Natural killer cell (primary cell): ENCODE data around the gene SH2D5. TPM values are rescaled to one million over a fixed set of nuclear protein-coding genes. Genes with fewer than 3 reads are reported as not detected.

Source experiments
- ATAC-seq, 3 donors: fragments of 150-1000 bp in 2 of 3; fragments of 200-7000 bp in 1 of 3; cut with Tn5 transposase; 1 replicate in 1 of 3; 2 replicates in 2 of 3; pipeline ENCODE4 v1.10.0; 2021; ENCODE audit warnings: mild to moderate bottlenecking in 2 of 3, moderate library complexity in 2 of 3
- DNase-seq, 2 donors: peaks; one replicate each; pipeline versions ENCODE4 v3.0.0 to v3.0.0-alpha.2; 2013 to 2021; ENCODE audit warnings: mixed read lengths in 1 of 2
- H3K27ac ChIP-seq: one replicate; pipeline ENCODE4 v1.5.1; 2013; ENCODE audit warnings: mild to moderate bottlenecking, low read length
- H3K27me3 ChIP-seq: one replicate; pipeline ENCODE4 v1.6.1; 2013; ENCODE audit warnings: low read length; ENCODE audit not compliant: control insufficient read depth, insufficient read depth
- H3K36me3 ChIP-seq: one replicate; pipeline ENCODE4 v1.6.1; 2013; ENCODE audit warnings: low read length; ENCODE audit not compliant: control insufficient read depth, insufficient read depth
- H3K4me1 ChIP-seq: one replicate; pipeline ENCODE4 v1.6.1; 2013; ENCODE audit warnings: low read length; ENCODE audit not compliant: control insufficient read depth, insufficient read depth
- H3K4me3 ChIP-seq: one replicate; pipeline ENCODE4 v1.5.1; 2013; ENCODE audit warnings: low read length
- H3K9me3 ChIP-seq: one replicate; pipeline ENCODE4 v1.6.1; 2013; ENCODE audit warnings: low read length; ENCODE audit not compliant: control insufficient read depth, insufficient read depth
- H3K27ac Mint-ChIP-seq, 2 donors: one replicate each; pipeline ENCODE4 v1.8.0; 2022; ENCODE audit warnings: mild to moderate bottlenecking in 2 of 2, mixed read lengths in 2 of 2, moderate library complexity in 1 of 2
- H3K27me3 Mint-ChIP-seq, 2 donors: one replicate each; pipeline ENCODE4 v1.8.0; 2022; ENCODE audit warnings: low read depth in 2 of 2, mixed read lengths in 2 of 2
- H3K36me3 Mint-ChIP-seq: one replicate; pipeline ENCODE4 v1.8.0; 2022; ENCODE audit warnings: mixed read lengths
- H3K4me1 Mint-ChIP-seq, 2 donors: one replicate each; pipeline ENCODE4 v1.8.0; 2022; ENCODE audit warnings: mixed read lengths in 2 of 2
- H3K4me3 Mint-ChIP-seq: one replicate; pipeline ENCODE4 v1.8.0; 2022; ENCODE audit warnings: mild to moderate bottlenecking, moderate library complexity, mixed read lengths
- H3K9me3 Mint-ChIP-seq, 2 donors: one replicate each; pipeline ENCODE4 v1.8.0; 2022; ENCODE audit warnings: mixed read lengths in 2 of 2
- CTCF ChIP-seq: fragments of 200-600 bp; IDR thresholded peaks from one replicate; pipeline ENCODE4 v1.8.0; 2022; ENCODE audit warnings: antibody characterized with exemption
- WGBS: methylation state at CpG from one replicate; pipeline ENCODE4 v1.1.7; 2013; ENCODE audit warnings: missing lambda C conversion rate; ENCODE audit not compliant: insufficient coverage; 5-methylcytosine and 5-hydroxymethylcytosine counted together
- intact Hi-C: fragments of 100-400 bp; cut with micrococcal nuclease; formaldehyde crosslinking; loops from one replicate; pipeline ENCODE4 v1.14.2; 2022
- total RNA-seq, 4 donors: library from RNA; stranded (reverse); fragments of 120-200 nt in 1 of 4; gene quantifications; one replicate each; pipeline versions ENCODE4 v1.2.3 to v1.2.4, GENCODE V29; 2013 to 2022

SH2D5 gene
- total RNA-seq, 3 donors from 2014 or later (not counting 1 experiment from before 2014, with no cell fraction given) = not detected

- no peak for DNase-seq
- Histone ChIP-seq H3K36me3 (no peaks in the 10 kb centered on the region), H3K4me3 (no peak overlapping the region), H3K27ac (no peak overlapping the region), H3K27me3 (no peaks in the 10 kb centered on the region), H3K9me3 (no peaks in the 10 kb centered on the region), H3K4me1 (peaks cover 12% of the 10 kb centered on the region)
- peaks cover 0 to 6% of the 10 kb centered on the region in 2 donors for H3K27me3 Mint-ChIP-seq
- no peak overlapping the region for H3K4me3 Mint-ChIP-seq
- no peaks in the 10 kb centered on the region for H3K36me3 Mint-ChIP-seq
- no peak overlapping the region for H3K27ac Mint-ChIP-seq
- no peak for TF ChIP-seq CTCF
- WGBS = 91% methylated on average over 2 of the region's 2 CpGs
- ATAC-seq = no peak
- H3K9me3 Mint-ChIP-seq = no peaks in the 10 kb centered on the region
- intact Hi-C loops = no loop called here
- peaks cover 11 to 13% of the 10 kb centered on the region in 2 donors for H3K4me1 Mint-ChIP-seq
These were observed 38.9 kb downstream of the SH2D5 start for GRCh38 chr1:20693623-20694022.

- Histone ChIP-seq H3K9me3 (no peaks in the 10 kb centered on the region), H3K4me3 (no peak overlapping the region), H3K36me3 (no peaks in the 10 kb centered on the region), H3K4me1 (peaks cover 8% of the 10 kb centered on the region), H3K27ac (no peak overlapping the region), H3K27me3 (no peaks in the 10 kb centered on the region)
- ATAC-seq (no peak), DNase-seq (no peak)
- no peak for TF ChIP-seq CTCF
- WGBS = 68% methylated on average over 1 of the region's 1 CpG
- intact Hi-C loops = no loop called here
- Mint-ChIP-seq H3K36me3 (no peaks in the 10 kb centered on the region), H3K4me3 (no peak overlapping the region), H3K4me1 (peaks cover 10 to 11% of the 10 kb centered on the region in 2 donors), H3K27ac (no peak overlapping the region), H3K9me3 (no peaks in the 10 kb centered on the region), H3K27me3 (peaks cover 0 to 6% of the 10 kb centered on the region in 2 donors)
These were observed 40.6 kb downstream of the SH2D5 start for GRCh38 chr1:20691872-20692271.

GRCh38 chr1:20689645-20690056 lies 42.9 kb downstream of the SH2D5 start:
- WGBS = 75% methylated on average over 3 of the region's 3 CpGs
- H3K4me3 Mint-ChIP-seq = no peak overlapping the region
- ATAC-seq = no peak
- TF ChIP-seq CTCF = no peak
- intact Hi-C loops = no loop called here
- H3K27ac ChIP-seq = no peak overlapping the region
- no peaks in the 10 kb centered on the region for H3K9me3 Mint-ChIP-seq
- H3K36me3 Mint-ChIP-seq = no peaks in the 10 kb centered on the region
- no peak overlapping the region for H3K4me3 ChIP-seq
- H3K4me1 Mint-ChIP-seq = no peaks in the 10 kb centered on the region
- H3K27me3 Mint-ChIP-seq = no peaks in the 10 kb centered on the region
- H3K9me3 ChIP-seq = no peaks in the 10 kb centered on the region
- H3K4me1 ChIP-seq = no peaks in the 10 kb centered on the region
- no peak for DNase-seq
- H3K27me3 ChIP-seq = no peaks in the 10 kb centered on the region
- H3K36me3 ChIP-seq = no peaks in the 10 kb centered on the region
- H3K27ac Mint-ChIP-seq = no peak overlapping the region
